H1 (cell line): ENCODE measurements around the gene LSR. TPM values are rescaled to one million over a fixed set of nuclear protein-coding genes. Genes with fewer than 3 reads are reported as not detected.

Source experiments
- BACH1 ChIP-seq: IDR thresholded peaks from 2 replicates; pipeline ENCODE4 v1.6.1; 2012; ENCODE audit warnings: low read length, improper control_type of control experiment
- BCL11A ChIP-seq, 2 experiments: IDR thresholded peaks; one replicate each; pipeline ENCODE4 v1.6.1; 2011; ENCODE audit warnings: low read depth in 2 of 2, low read length in 2 of 2, mild to moderate bottlenecking in 2 of 2
- CTBP2 ChIP-seq: IDR thresholded peaks from 2 replicates; pipeline ENCODE4 v1.7.0; 2011; ENCODE audit warnings: borderline replicate concordance, mild to moderate bottlenecking, moderate library complexity, mixed read lengths, low read length; ENCODE audit not compliant: insufficient read depth, insufficient read length
- EGR1 ChIP-seq: IDR thresholded peaks from 2 replicates; pipeline ENCODE4 v1.6.1; 2011; ENCODE audit warnings: low read depth, low read length, borderline replicate concordance
- EP300 ChIP-seq, 2 experiments: IDR thresholded peaks; 1 replicate in 1 of 2; 2 replicates in 1 of 2; pipeline ENCODE4 v1.6.1; 2011 to 2012; ENCODE audit warnings: low read depth in 2 of 2, low read length in 2 of 2, mild to moderate bottlenecking in 2 of 2, borderline replicate concordance in 1 of 2, inconsistent platforms in 1 of 2, moderate library complexity in 1 of 2
- FOSL1 ChIP-seq: IDR thresholded peaks from 2 replicates; pipeline ENCODE4 v1.6.1; 2011; ENCODE audit warnings: mild to moderate bottlenecking, low read depth, low read length, moderate library complexity; ENCODE audit not compliant: insufficient read depth
- HDAC2 ChIP-seq, 2 experiments: fragments of 300-600 bp in 1 of 2; sonication (generic) in 1 of 2; IDR thresholded peaks; 2 replicates each; pipeline ENCODE4 v1.6.1; 2011 to 2012; ENCODE audit warnings: low read depth in 2 of 2, low read length in 2 of 2, mild to moderate bottlenecking in 2 of 2, moderate library complexity in 2 of 2, borderline replicate concordance in 1 of 2, inconsistent platforms in 1 of 2
- JUN ChIP-seq: IDR thresholded peaks from 2 replicates; pipeline ENCODE4 v1.6.1; 2011; ENCODE audit warnings: low read depth, mild to moderate bottlenecking, improper control_type of control experiment, low read length
- KDM5A ChIP-seq: fragments of 200-600 bp; IDR thresholded peaks from 2 replicates; pipeline ENCODE4 v1.7.1; 2012; ENCODE audit warnings: mild to moderate bottlenecking, low read length, inconsistent platforms, mixed read lengths
- POLR2AphosphoS5 ChIP-seq: IDR thresholded peaks from 2 replicates; pipeline ENCODE4 v1.6.1; 2011; ENCODE audit warnings: low read depth, low read length
- RAD21 ChIP-seq, 2 experiments: IDR thresholded peaks in 1 of 2; conservative IDR thresholded peaks in 1 of 2; 2 replicates each; pipeline ENCODE4 v1.6.1; 2011; ENCODE audit warnings: low read depth in 2 of 2, low read length in 2 of 2, improper control_type of control experiment in 1 of 2, inconsistent platforms in 1 of 2, mild to moderate bottlenecking in 1 of 2, moderate library complexity in 1 of 2
- RBBP5 ChIP-seq: IDR thresholded peaks from 2 replicates; pipeline ENCODE4 v1.7.1; 2012; ENCODE audit warnings: low read depth, mild to moderate bottlenecking, inconsistent platforms, low read length, moderate library complexity, borderline replicate concordance
- RFX5 ChIP-seq: IDR thresholded peaks from 2 replicates; pipeline ENCODE4 v1.6.1; 2011; ENCODE audit warnings: low read depth, low read length, improper control_type of control experiment, borderline replicate concordance
- SIRT6 ChIP-seq: IDR thresholded peaks from one replicate; pipeline ENCODE4 v1.7.1; 2012; ENCODE audit warnings: low read length, inconsistent platforms
- SP4 ChIP-seq: IDR thresholded peaks from 2 replicates; pipeline ENCODE4 v1.6.1; 2012; ENCODE audit warnings: low read length, inconsistent platforms
- TAF7 ChIP-seq: optimal IDR thresholded peaks from 2 replicates; pipeline ENCODE3; 2011; ENCODE audit warnings: low read depth, mild to moderate bottlenecking, inconsistent platforms, low read length, moderate library complexity, borderline replicate concordance
- ZNF274 ChIP-seq: IDR thresholded peaks from 2 replicates; pipeline ENCODE4 v1.7.0; 2012; ENCODE audit warnings: low read length, borderline replicate concordance; ENCODE audit errors: extremely low read depth
- polyA plus RNA-seq, 7 experiments: library from polyadenylated mRNA; depleted of rRNA in 3 of 7; stranded (reverse) in 5 of 7; unstranded in 2 of 7; fragments of >200 nt in 5 of 7; fragments of 200-250 nt in 2 of 7; gene quantifications; 1 replicate in 5 of 7; 2 replicates in 1 of 7; 4 replicates in 1 of 7; pipeline versions ENCODE4 v1.2.1 to v1.2.3, GENCODE V29; 2011 to 2013; ENCODE audit warnings: missing spikeins in 2 of 7, mixed read lengths in 2 of 7
- total RNA-seq: library from RNA; stranded (reverse); fragmentation: NEBNext Ultra II Directional; extraction: Animal tissue kit (Norgen Biotek cat#: 25700); gene quantifications from 2 replicates; pipeline ENCODE4 v1.2.1, GENCODE V29; 2021
- TF ChIP-seq, protein P1 (sequence below): IDR thresholded peaks from 2 replicates; pipeline ENCODE4 v1.6.1; 2012; ENCODE audit warnings: inconsistent platforms
- TF ChIP-seq, protein P2 (sequence below): IDR thresholded peaks from 2 replicates; pipeline ENCODE4 v1.6.1; 2012; ENCODE audit warnings: inconsistent platforms
- TF ChIP-seq, protein P3 (sequence below): IDR thresholded peaks from 2 replicates; pipeline ENCODE4 v1.6.1; 2011; ENCODE audit warnings: low read depth, mild to moderate bottlenecking, low read length; ENCODE audit not compliant: insufficient read depth

The LSR gene
- total and polyA plus RNA-seq, 2 of the 8 experiments (the other 6 are each of a cell fraction or from before 2014, with no cell fraction given), result 159 to 186 TPM

DNA sequence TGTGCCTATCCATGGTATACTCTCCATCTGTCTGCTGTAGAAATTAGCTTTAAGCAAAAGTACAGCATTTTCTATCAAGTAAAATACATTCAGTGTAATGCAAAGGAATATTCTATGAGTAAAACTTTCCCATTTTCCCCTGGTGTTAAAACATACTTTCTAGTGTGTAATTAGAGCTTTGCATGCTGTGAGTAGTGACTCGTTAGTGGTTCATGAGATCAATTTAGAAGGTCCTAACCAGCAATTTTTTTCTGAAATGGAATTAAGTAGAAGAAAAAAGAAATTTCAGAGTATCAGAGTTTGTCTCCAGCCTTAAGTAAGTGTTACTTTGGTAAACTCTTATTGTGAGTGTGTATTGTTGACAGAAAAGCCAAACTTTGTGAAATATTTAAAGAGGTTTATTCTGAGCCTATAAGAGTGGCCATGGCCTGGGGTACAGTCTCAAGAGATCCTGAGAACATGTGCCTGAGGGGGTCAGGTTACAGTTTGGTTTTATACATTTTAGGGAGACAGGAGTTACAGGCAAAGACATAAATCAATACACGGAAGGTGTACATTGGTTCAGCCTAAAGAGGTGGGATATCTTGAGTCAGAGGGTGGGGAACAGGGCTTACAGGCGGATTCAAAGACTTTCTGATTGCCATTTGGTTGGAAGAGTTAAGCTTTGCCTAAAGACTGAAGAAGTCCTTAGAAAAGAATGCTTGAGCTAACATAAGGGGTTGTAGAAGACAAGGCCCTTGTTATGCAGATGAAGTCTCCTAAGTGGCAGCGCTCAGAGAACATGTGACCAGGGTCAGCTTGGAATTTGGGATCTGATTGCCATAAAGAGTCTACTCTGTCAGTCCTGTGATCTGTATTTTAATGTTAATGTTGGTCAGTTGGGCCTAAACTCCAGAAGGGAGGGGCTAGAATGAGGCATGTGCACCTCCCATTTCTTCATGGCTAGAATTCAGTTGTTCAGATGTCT is 45.8 kb upstream of the LSR start (continued):
- TF ChIP-seq ZNF274 (no peak), RAD21 (IDR thresholded peaks at IDR 0.05 in 1 of 2, conservative IDR thresholded peaks at IDR 0.05 in 1 of 2; ENCODE audit: low read depth in 2 of 2, low read length in 2 of 2) (no peak), TAF7 (no peak), POLR2AphosphoS5 (no peak), KDM5A (no peak), JUN (no peak), EGR1 (no peak), EP300 (IDR thresholded peaks at IDR 0.05; ENCODE audit: borderline replicate concordance in 1 of 2, low read depth in 2 of 2, low read length in 2 of 2) (no peak), SP4 (no peak), BCL11A (IDR thresholded peaks at IDR 0.05; ENCODE audit: low read depth in 2 of 2, low read length in 2 of 2) (no peak), RFX5 (no peak), FOSL1 (no peak), BACH1 (no peak), RBBP5 (peak; percentile 84; the same call in 1 of the 2 replicates), HDAC2 (IDR thresholded peaks at IDR 0.05; ENCODE audit: borderline replicate concordance in 1 of 2, low read depth in 2 of 2, low read length in 2 of 2) (no peak), SIRT6 (no peak), CTBP2 (no peak)
- TF ChIP-seq, protein P1, sequence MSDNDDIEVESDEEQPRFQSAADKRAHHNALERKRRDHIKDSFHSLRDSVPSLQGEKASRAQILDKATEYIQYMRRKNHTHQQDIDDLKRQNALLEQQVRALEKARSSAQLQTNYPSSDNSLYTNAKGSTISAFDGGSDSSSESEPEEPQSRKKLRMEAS, result peak; percentile 59; the same call in 1 of the 2 replicates
- TF ChIP-seq, protein P2, sequence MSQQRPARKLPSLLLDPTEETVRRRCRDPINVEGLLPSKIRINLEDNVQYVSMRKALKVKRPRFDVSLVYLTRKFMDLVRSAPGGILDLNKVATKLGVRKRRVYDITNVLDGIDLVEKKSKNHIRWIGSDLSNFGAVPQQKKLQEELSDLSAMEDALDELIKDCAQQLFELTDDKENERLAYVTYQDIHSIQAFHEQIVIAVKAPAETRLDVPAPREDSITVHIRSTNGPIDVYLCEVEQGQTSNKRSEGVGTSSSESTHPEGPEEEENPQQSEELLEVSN, result peak; percentile 54; the same call in 1 of the 2 replicates
- TF ChIP-seq, protein P3, sequence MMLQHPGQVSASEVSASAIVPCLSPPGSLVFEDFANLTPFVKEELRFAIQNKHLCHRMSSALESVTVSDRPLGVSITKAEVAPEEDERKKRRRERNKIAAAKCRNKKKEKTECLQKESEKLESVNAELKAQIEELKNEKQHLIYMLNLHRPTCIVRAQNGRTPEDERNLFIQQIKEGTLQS, result no peak
